Midbrain (tissue), 1 donor: ENCODE measurements around the gene WNT16.
"Not testable (repeated sequence)": the region's sequence is repeated elsewhere in the genome, so short reads cannot be mapped to it uniquely, and the experiment has no call there.

Experiments used
- DNase-seq: peaks from one replicate; lab custom pipeline; 2025; lab: John Stamatoyannopoulos, UW

Gene WNT16

DNA sequence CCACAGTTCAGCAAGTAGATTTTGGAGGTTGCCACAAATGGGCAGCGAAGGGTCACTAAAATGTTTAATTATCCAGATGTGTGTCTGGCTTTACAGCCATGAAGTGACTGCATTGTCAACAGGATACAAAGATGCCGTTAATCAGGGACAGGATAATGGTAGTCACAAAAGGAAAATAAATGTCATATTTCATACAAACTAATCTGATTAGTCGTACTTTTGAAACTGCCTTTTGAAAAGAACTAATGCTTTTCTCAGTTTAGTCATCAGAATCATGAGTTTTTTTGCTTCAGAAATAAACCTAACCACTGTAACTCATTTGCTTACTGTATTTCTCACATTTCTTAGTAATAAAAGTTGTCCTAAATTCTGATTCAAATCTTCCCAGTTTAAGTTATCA lies 22.2 kb upstream of the WNT16 start:
- no peak for DNase-seq

DNA sequence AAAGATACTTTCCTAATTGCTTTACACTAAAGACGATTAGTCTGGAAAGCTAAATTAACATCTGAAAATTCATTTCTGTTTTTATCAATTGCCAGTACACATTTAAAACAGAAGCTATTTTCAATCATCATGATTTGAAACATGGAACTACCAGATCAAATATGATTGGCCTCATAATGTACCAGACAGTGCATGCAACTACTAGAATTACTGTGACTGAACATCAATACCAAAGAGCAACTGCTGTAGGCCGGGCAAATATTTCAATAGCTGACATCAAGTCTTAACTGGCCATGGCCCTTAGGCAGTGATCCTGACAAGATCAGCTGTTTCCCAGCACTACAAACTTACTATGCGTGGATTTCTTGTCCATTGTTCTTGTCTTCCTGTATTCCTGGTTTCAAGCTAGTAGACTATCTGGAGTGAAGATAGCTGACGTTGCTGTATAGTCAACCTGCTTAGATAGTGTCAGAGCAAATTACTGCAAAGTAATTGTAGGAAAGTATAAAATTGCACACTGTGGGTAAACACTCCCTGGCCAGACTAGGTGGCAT lies 21.7 kb upstream of the WNT16 start:
- no peak for DNase-seq

DNA sequence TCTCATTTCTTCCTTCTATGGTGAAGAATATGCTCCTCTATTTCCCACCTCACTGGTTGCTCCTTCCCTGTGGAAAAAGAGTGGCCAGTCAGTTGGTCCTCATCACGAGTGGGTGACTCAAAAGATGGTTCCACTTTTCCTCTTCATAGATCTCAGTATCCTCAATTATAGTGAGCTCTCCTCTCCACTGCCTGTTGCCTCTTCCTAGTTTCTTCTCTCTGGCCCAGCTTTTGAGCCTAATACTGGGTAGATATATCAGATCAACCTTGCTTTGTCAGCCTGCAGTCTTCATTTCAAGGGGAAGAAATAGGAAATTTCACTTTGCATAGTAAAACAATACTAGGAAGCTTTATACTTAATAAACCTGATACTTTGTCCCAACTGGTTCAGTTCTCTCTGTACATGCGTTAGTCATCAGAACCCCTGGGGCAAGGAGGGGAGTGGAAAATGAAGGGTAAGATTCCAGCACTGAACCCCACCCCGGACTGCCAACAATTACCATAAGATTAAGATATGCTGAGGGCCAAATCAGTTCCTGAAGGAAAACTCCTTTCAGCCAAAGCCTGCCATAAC lies 15.5 kb upstream of the WNT16 start:
- no peak for DNase-seq

DNA sequence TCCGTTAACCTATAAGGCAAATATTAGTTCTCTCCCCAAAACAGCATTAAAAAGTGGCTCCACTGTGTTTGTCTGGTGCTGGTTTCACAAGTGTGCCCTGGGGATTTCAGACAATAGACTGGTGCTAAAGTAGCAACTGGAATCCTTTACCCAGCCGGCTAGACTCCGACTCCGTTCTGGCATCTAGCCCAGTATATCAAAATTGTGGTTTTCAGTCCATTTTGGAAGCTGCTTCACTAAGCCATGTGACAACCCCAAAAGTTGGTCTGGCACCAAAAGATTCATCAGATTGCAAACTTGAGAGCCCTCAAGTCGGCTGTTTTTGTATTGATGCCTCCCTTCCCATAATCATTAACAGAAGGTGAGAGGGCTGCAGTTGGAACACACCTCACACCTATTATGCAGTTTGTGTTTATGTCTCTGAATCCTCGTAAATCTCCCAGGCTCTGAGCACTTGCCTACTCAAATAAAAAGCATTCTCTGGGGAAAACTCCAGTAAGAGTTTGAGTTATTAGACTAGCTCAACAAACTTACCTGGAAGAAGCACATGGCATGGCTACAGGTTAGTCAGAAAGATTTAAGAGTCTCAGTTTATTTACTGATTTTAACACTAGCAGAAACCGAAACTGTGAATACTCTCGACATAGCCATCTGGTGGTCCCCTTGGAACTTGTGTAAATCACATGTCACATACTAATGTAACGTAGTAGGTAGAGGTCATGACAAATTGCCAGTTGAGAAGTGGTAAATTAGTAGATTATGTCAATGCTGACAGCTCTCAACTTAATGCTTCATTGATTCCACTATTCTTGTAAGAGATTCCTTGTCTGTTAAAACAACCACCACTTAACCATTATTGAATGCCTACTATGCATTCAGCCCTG lies 14.8 kb upstream of the WNT16 start:
- no peak for DNase-seq

DNA sequence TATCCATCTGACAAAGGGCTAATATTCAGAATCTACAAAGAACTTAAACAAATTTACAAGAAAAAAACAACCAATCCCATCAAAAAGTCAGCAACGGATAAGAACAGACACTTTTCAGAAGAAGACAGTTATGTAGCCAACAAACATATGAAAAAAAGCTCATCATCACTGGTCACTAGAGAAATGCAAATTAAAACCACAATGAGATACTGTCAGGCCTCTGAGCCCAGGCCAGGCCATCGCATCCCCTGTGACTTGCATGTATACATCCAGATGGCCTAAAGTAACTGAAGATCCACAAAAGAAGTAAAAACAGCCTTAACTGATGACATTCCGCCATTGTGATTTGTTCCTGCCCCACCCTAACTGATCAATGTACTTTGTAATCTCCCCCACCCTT lies 13.6 kb upstream of the WNT16 start:
- not testable (repeated sequence) for DNase-seq

DNA sequence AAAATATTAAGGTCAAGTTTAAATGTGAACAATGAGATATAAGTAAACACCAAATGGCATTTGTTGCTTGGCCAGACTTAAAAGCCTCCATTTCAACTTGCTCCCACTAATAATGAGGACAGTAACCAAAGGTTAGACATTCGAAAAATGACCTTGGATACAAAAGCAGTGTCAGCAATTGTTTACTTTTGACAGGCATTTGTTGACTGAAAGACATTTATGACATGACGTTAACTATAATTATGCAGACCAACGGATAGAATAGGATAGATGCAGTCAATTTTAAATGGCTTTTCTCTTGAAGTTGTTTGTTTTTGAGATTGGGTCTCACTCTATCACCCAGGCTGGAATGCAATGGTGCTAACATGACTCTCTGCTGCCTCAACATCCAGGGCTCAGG lies 6.3 kb upstream of the WNT16 start:
- DNase-seq, result no peak

DNA sequence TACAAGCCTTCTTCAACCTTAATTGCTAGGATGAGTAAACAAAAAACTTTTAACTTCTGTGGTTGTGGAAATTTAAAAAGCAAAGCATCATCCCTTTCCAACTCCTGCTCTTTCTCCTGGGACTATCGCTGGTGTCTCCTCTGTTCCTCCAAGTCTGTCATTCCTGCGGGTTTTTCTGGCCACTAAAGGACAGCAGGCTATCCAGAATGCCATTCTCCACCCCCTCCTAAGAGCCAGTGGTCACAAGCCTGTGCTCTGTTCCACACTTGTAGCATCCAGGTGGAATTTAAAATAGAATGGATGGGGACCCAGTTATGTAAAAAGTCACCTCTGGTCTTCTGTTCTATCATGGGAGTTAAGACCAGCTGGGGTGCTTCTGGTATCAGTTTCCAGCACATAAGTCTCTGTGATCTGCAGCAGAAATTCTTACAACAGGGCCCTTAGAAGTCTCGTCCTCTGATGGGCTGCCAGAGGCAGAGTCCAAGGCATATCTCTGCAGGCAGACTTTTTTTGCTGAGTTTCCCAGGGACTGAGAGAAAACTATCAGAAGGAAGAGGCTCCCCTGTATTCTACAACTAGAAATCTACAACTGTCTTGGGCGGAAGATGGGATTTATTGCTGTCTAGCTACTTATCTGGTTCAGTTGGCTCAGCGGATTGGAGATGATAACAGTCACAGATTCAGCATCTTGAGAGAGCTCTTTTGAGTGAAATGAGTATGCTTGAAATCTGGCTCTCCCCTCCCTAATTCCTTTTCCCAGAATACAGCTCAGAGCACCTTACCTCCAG lies 5.1 kb upstream of the WNT16 start:
- DNase-seq, result no peak

DNA sequence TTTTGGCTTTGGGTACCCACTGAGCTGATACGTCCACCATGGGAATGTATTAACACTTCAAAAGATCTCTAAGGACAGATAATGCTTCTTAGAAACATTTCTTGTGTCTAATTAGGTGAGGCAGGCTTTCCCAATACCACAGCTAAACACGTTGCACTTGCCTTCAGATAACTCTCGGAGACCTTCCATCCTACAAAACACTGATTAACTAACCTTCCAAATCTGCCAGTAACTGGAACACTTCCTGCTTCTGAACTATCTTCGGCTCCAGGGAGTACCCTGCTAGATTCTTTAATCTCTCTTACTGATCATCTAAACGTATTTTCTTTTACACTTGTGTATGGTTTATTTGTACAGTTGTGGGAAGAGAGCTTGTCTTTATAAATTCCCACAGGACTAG lies 1.1 kb upstream of the WNT16 start:
- no peak for DNase-seq

DNA sequence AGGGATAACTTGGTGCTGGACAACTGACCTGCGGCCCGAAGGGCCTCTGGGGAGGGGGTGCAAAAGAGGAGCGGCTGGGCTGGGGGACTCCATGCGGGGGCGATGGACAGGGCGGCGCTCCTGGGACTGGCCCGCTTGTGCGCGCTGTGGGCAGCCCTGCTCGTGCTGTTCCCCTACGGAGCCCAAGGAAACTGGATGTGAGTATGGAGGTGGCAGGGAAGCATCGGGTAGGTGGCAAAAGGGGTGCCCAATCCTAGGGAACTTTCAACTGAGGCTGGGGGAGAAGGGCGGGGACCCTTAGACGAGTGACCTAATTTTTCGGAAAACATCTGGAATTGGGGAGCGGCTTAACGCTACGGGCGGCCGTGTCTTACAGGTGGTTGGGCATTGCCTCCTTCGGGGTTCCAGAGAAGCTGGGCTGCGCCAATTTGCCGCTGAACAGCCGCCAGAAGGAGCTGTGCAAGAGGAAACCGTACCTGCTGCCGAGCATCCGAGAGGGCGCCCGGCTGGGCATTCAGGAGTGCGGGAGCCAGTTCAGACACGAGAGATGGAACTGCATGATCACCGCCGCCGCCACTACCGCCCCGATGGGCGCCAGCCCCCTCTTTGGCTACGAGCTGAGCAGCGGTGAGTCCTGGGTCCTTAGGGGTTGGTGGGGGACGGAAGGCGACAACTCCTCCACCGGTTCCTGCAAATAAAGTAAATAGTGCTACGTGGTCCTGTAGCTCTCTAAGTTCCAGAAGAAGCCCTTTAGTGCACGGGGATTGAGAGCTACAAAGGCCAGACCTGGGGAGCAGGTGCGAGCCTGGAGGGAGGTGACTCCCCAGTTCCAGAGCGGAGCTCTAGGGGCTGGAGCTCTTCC lies 622 bp downstream of the WNT16 start:
- no peak for DNase-seq

DNA sequence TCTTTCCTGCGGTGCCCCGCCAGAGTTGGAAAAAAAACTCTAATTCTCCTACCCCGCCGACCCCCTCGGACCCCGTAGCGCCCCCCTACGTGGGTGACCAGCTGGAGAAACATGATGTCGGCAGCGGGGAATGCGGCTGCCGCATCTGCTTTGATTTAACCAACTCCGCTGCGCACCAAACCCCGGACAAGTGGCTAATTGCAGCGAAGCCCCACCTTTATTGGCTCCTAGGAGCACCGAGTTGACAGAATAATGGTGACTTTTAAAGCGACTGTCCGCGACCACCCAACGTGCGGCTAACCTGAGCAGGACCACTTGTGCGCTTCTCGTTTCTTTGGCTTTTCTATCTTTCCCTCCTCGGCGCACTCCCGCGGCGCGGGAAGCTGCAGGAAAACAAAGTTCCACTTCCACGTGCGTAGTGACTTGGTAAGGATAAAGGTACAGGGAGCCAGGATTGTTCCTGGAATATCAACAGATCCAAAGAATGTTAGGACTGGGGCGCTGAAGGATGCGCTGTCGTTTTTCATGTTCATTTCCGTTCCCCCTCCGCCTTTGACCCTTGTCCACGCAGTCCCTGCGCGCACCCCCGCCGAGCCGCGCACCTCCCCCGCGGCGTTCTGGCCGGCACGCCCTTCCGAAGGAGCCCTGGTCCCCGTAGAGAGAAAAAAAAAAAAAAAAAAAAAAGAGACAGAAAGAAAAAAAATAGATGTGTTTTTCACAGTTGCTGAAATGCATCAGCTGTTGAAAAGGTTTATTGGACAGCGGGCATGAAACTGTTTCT lies 1.4 kb downstream of the WNT16 start:
- DNase-seq, result no peak

DNA sequence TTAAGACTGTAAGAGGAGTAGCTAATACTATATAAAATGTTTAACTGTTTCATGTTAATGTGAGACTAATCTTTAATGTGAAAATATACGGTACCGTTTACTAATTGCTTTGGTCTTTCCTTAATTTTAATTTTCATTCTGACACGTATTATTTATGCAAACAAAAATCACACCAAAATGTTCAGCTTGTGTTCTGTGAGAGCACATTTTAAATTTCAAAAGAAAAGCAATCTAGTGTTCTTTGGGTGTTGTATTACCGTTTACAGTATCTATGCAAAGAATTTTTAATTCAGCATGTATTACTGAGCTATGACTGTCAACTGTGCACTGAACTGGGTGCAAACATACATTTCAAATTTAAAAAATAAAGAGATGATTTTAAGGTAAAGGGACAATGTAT lies 2.2 kb downstream of the WNT16 start:
- DNase-seq, result no peak

DNA sequence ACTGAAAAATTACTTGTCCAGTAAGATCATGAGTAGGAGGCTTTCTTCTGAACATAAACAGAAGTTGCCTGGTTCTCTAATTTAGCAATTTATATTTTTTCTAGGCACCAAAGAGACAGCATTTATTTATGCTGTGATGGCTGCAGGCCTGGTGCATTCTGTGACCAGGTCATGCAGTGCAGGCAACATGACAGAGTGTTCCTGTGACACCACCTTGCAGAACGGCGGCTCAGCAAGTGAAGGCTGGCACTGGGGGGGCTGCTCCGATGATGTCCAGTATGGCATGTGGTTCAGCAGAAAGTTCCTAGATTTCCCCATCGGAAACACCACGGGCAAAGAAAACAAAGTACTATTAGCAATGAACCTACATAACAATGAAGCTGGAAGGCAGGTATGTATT lies 2.8 kb downstream of the WNT16 start:
- DNase-seq, result no peak

DNA sequence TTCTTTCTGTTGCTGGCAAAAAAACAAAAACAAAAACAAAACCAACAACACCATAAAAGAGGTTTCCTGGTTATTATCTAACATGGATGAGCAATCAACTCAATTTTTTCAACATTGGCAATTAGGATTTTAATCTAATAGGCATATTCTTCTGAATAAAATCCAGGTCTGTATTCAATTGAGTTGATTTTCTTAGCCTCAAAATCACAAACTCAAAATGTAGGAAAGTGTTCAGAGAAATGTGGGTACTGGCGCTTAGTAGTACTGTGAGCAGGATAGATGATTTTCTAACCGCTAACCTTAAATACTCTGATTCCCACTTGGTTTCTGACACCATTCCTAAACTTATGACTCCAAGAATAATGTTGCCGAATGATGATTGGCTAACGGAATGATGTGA lies 5.6 kb downstream of the WNT16 start:
- no peak for DNase-seq

DNA sequence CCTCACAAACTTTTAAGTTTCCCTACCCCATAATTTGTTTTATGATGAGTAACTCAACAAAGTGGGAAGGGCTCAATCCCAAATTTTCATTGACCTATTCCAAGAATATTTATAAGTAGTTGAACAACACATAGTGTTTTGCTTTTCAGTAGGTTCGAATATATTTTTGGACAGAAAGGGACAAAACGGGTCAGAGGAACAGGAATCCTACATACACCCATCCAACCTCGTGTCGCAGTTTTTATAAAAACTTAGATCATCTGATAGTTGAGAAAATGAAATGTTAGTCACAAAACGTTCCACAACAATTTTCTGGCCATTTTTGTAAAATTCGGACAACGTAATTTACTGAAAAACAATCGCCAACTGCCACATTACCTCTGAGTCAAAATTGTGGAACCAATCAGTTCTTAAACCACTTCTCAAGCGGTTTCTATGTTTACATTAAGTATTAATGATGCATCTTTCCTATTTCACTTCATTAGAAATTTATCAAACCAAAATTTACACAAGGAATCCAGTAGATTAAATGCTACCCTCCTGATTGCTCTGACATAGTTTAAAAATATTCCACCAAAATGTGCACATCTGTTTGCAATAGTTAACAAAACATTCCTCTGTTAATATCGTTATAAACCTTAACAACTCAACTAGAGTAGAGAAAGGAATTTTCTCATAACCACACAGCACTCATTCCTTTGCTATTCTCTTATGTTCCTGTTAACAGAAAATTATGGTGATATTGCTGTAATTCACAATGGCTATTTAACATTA lies 6.3 kb downstream of the WNT16 start:
- no peak for DNase-seq

DNA sequence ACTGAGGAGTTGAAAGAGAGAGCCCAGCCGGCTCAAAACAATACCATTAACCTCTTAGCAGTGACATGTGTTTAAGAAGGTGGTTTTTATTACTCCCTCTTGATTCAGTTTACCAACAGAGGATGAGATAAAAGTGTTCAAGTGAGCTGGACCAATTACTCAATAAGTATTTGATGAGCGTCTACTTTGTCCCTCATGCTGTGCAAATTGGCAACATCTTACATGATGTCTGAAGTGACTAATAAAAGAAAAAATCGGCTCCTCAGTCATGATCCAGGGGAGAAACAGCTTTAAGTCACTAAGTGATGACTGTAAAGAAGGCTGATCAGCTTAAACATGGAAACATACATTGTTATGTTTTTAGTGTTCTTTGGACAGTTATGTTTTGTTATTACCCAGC lies 7.8 kb downstream of the WNT16 start:
- DNase-seq, result no peak

DNA sequence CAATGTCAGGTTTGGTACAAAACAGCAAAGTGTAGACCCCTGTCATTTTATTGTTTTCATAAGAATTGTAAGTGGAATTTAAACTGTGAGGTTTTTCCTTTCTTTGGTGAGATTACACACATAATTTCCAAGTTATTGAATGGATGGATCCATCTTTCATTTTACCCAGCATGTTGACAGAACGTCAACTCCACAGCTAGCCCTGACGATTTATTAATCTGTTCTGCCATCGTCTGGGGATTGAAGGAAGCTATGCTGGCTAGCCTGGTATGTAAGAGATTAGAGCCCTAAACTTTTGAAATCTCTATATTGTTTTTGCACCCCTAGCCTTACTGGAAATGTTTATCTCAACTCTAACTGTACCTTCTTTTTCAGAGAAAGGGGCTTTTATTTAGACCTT lies 8.6 kb downstream of the WNT16 start:
- no peak for DNase-seq

DNA sequence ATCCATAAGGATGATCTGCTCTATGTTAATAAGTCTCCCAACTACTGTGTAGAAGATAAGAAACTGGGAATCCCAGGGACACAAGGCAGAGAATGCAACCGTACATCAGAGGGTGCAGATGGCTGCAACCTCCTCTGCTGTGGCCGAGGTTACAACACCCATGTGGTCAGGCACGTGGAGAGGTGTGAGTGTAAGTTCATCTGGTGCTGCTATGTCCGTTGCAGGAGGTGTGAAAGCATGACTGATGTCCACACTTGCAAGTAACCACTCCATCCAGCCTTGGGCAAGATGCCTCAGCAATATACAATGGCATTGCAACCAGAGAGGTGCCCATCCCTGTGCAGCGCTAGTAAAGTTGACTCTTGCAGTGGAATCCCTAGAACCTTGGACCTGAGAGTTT lies 10.3 kb downstream of the WNT16 start:
- no peak for DNase-seq

DNA sequence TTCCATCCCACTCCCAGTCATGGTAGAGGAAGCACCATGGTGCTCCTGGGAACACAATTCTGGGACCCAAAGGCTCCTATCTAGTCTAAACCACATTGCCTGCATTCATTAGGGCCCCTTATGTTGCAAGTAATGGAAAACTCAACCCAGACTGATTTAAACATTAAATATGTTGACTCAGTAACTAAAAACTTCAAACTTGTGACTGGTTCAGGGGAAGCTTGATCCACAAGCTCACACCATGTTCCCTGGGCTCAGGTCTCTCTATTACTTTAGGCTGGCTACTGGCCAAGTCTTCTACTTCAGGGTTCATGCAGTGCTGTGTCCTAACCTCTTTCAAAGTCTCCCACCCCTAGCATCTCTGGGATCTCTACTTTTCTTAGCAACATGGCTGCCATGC lies 13.1 kb downstream of the WNT16 start:
- DNase-seq, result no peak

DNA sequence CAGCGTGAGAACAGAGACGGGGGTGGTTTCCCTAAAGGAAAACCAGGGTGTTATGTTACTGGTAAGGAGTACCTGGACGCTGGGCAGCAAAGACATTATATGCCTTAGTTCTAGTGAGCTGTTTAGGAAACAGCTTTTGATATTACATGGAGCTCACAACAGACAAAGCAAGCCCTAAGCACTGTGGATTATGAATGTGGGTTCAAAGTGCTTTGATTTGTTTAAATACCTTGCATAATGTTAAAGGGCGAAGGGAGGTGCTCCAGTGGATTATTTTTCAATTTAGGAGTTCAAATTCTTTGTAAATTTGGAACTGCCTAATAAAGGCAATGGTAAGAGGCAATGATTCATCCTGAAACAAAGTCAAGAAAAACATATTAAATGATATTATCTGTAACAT lies 13.8 kb downstream of the WNT16 start:
- no peak for DNase-seq

DNA sequence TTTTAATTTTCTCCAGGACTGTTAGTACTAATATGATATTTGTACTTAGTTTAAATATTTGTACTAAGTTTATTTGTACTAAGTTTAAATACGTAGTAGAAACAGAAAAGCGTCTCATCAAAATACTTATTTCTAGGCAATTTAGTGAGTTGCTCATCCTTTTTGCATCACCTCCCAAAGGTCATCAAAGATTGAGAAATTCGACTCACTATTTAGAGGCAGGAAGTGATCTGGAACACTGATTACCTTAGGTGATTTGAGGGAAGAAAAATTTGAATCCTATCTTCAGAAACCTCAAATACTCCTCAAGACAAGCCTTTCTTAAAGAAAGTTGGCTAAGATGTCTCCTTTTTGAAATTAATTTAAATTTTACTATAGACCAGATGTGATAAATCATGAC lies 14.5 kb downstream of the WNT16 start:
- DNase-seq, result no peak
